GM12878 (cell line): ENCODE measurements around the gene MYL11.

Source experiments
- EP300 ChIP-seq, 2 experiments: fragments of 150-350 bp in 1 of 2; IDR thresholded peaks; 2 replicates each; pipeline ENCODE4 v1.6.1; 2011 to 2012; ENCODE audit warnings: low read depth in 2 of 2, low read length in 2 of 2, borderline replicate concordance in 1 of 2, improper control_type of control experiment in 1 of 2, inconsistent platforms in 1 of 2; ENCODE audit not compliant: control insufficient read depth in 1 of 2
- JUND ChIP-seq: IDR thresholded peaks from 2 replicates; pipeline ENCODE4 v1.6.1; 2012; ENCODE audit warnings: low read depth, mild to moderate bottlenecking, low read length, improper control_type of control experiment, moderate library complexity
- MXI1 ChIP-seq: fragments of 150-350 bp; IDR thresholded peaks from 2 replicates; pipeline ENCODE4 v1.6.1; 2011; ENCODE audit warnings: low read depth, mild to moderate bottlenecking, inconsistent platforms, low read length, improper control_type of control experiment
- POLR2A ChIP-seq: IDR thresholded peaks from 2 replicates; pipeline ENCODE4 v1.6.1; 2011; ENCODE audit warnings: low read depth, mild to moderate bottlenecking, low read length
- RAD21 ChIP-seq: IDR thresholded peaks from 2 replicates; pipeline ENCODE4 v1.6.1; 2011; ENCODE audit warnings: mild to moderate bottlenecking, low read depth, low read length, moderate library complexity; ENCODE audit not compliant: insufficient read depth
- RFX5 ChIP-seq: IDR thresholded peaks from 2 replicates; pipeline ENCODE4 v1.6.1; 2011; ENCODE audit warnings: low read depth, low read length, improper control_type of control experiment
- SIN3A ChIP-seq: IDR thresholded peaks from 2 replicates; pipeline ENCODE4 v1.6.1; 2012; ENCODE audit warnings: low read depth, low read length, improper control_type of control experiment
- SMC3 ChIP-seq: IDR thresholded peaks from 2 replicates; pipeline ENCODE4 v1.6.1; 2011; ENCODE audit warnings: low read length, improper control_type of control experiment, borderline replicate concordance
- SREBF1 ChIP-seq: IDR thresholded peaks from 2 replicates; pipeline ENCODE4 v1.6.1; 2012; ENCODE audit warnings: mild to moderate bottlenecking, low read length
- TCF3 ChIP-seq: IDR thresholded peaks from 2 replicates; pipeline ENCODE4 v1.6.1; 2012; ENCODE audit warnings: low read depth, mild to moderate bottlenecking, low read length, borderline replicate concordance; ENCODE audit not compliant: insufficient read depth
- ZNF207 ChIP-seq: fragments of 450-650 bp; IDR thresholded peaks from 2 replicates; pipeline ENCODE4 v1.6.1; 2014; ENCODE audit warnings: antibody characterized with exemption, mild to moderate bottlenecking, borderline replicate concordance
- TF ChIP-seq, protein P1 (sequence below), 3 experiments: IDR thresholded peaks in 2 of 3; conservative IDR thresholded peaks in 1 of 3; 2 replicates each; pipeline ENCODE4 v1.5.1; 2011; ENCODE audit warnings: low read depth in 3 of 3, low read length in 3 of 3, mild to moderate bottlenecking in 3 of 3, control low read depth in 2 of 3, moderate library complexity in 2 of 3, inconsistent platforms in 1 of 3, mixed read lengths in 1 of 3; ENCODE audit not compliant: control insufficient read depth in 2 of 3, insufficient read depth in 1 of 3; ENCODE audit errors: extremely low read depth in 1 of 3
- TF ChIP-seq, protein P2 (sequence below): IDR thresholded peaks from 2 replicates; pipeline ENCODE4 v1.6.1; 2011; ENCODE audit warnings: low read depth, low read length, improper control_type of control experiment, borderline replicate concordance

DNA sequence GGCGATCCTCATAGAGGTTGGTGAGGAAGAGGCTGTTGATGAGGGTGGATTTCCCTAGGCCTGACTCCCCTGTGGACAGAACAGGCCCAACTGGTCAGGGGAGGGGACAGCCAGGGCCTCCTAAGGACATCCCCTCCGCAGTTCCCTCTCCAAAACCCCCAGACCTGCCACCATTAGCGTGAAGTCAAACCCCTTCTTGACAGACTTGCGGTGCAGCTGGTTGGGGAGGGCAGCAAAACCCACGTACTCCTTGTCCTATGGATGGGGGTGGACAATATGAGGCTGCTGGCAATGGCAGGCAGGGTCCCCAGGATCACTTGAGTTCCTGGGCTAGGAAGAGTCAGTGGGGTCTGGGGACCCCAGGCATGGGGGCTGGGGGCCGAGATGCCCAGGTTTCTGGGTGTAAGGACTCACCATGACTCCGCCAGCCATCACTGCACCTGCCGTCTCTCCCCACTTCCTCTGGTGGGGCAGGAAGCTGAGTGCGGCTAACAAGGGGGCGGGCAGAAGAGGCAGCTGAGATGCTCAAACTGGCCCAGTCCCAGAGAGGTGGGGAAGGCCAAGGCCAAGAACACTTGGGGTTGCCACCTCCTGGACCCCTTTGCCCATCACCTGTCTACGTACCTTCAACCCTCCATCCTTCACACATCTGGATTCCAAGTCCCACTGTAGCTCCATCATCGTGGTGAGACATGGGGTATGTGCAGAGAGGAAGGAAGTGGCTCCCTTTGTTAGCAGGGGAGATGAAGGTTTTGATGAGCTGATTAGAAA, 7.7 kb downstream of the MYL11 start, which contains the start of gene SEPTIN1:
- TF ChIP-seq, protein P1, sequence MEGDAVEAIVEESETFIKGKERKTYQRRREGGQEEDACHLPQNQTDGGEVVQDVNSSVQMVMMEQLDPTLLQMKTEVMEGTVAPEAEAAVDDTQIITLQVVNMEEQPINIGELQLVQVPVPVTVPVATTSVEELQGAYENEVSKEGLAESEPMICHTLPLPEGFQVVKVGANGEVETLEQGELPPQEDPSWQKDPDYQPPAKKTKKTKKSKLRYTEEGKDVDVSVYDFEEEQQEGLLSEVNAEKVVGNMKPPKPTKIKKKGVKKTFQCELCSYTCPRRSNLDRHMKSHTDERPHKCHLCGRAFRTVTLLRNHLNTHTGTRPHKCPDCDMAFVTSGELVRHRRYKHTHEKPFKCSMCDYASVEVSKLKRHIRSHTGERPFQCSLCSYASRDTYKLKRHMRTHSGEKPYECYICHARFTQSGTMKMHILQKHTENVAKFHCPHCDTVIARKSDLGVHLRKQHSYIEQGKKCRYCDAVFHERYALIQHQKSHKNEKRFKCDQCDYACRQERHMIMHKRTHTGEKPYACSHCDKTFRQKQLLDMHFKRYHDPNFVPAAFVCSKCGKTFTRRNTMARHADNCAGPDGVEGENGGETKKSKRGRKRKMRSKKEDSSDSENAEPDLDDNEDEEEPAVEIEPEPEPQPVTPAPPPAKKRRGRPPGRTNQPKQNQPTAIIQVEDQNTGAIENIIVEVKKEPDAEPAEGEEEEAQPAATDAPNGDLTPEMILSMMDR (IDR thresholded peaks at IDR 0.05 in 2 of 3, conservative IDR thresholded peaks at IDR 0.05 in 1 of 3; ENCODE audit: control insufficient read depth in 2 of 3, extremely low read depth in 1 of 3, insufficient read depth in 1 of 3, low read depth in 3 of 3, low read length in 3 of 3), result no peak
- TF ChIP-seq ZNF207, result no peak
- TF ChIP-seq SREBF1, result no peak
- TF ChIP-seq, protein P2, sequence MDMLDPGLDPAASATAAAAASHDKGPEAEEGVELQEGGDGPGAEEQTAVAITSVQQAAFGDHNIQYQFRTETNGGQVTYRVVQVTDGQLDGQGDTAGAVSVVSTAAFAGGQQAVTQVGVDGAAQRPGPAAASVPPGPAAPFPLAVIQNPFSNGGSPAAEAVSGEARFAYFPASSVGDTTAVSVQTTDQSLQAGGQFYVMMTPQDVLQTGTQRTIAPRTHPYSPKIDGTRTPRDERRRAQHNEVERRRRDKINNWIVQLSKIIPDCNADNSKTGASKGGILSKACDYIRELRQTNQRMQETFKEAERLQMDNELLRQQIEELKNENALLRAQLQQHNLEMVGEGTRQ, result no peak
- TF ChIP-seq RFX5, result no peak
- no peak for TF ChIP-seq EP300 (IDR thresholded peaks at IDR 0.05; ENCODE audit: borderline replicate concordance in 1 of 2, control insufficient read depth in 1 of 2, low read depth in 2 of 2, low read length in 2 of 2)
- TF ChIP-seq JUND, result no peak
- no peak for TF ChIP-seq SMC3
- TF ChIP-seq TCF3, result peak; percentile 68; the same call in 1 of the 2 replicates
- TF ChIP-seq POLR2A, result peak; percentile 92
- TF ChIP-seq SIN3A, result no peak
- TF ChIP-seq MXI1, result no peak
- no peak for TF ChIP-seq RAD21
